Gastrocnemius medialis (tissue), 4 donors: ENCODE results near the gene KCNK13.

ENCODE experiments used
- CTCF ChIP-seq, 5 experiments: fragments of 450-650 bp in 3 of 5; fragments of 200-600 bp in 2 of 5; sonication (generic) in 2 of 5; IDR thresholded peaks in 4 of 5; conservative IDR thresholded peaks in 1 of 5; 1 replicate in 4 of 5; 2 replicates in 1 of 5; pipeline ENCODE4 v1.5.1; 2016 to 2019; ENCODE audit warnings: antibody characterized with exemption in 5 of 5, mild to moderate bottlenecking in 3 of 5, moderate library complexity in 3 of 5
- POLR2A ChIP-seq, 2 donors: fragments of 450-650 bp; IDR thresholded peaks; one replicate each; pipeline ENCODE4 v1.6.1; 2017; ENCODE audit warnings: antibody characterized with exemption in 2 of 2, mild to moderate bottlenecking in 2 of 2, moderate library complexity in 2 of 2

- no peak for TF ChIP-seq CTCF (IDR thresholded peaks at IDR 0.05 in 4 of 5, conservative IDR thresholded peaks at IDR 0.05 in 1 of 5)
- no peak for TF ChIP-seq POLR2A (IDR thresholded peaks at IDR 0.05)
Measured at GRCh38 chr14:90060965-90061684, 669 bp upstream of the KCNK13 start.
